HCT116 (cell line): ENCODE measurements around the gene CH25H. TPM values are rescaled to one million over a fixed set of nuclear protein-coding genes. Genes with fewer than 3 reads are reported as not detected.

Source experiments
- ATAC-seq: fragments of 200-7000 bp; cut with Tn5 transposase; 2 replicates; pipeline ENCODE4 v1.9.1; 2020; ENCODE audit warnings: mild to moderate bottlenecking, moderate library complexity
- BruUV-seq: library from RNA; stranded (reverse); fragments of 400-500 nt; replicated peaks from 2 replicates; lab custom pipeline; 2021; lab: Mats Ljungman, UMichigan
- CTCF ChIA-PET: fragments of 300-600 bp; sonication (Branson Sonifier 250); formaldehyde crosslinking; loops from one replicate; lab custom pipeline; 2021; ENCODE audit warnings: antibody characterized with exemption; lab: Charles Lee
- POLR2A ChIA-PET: fragments of 300-600, 350-600 bp; sonication (Branson Sonifier 250); formaldehyde crosslinking; loops from one replicate; lab custom pipeline; 2021; ENCODE audit warnings: antibody characterized with exemption; lab: Charles Lee
- RAD21 ChIA-PET, 2 experiments: fragments of 300-600 bp; sonication (Branson Sonifier 250); formaldehyde crosslinking; loops; one replicate each; lab custom pipeline; 2023; ENCODE audit warnings: low total read pairs in 2 of 2; ENCODE audit not compliant: uncharacterized antibody in 2 of 2, unreplicated experiment in 2 of 2, low non-redundant PET in 1 of 2; lab: Charles Lee
- DNase-seq: peaks from one replicate; pipeline ENCODE4 v3.0.0-alpha.2; 2010; ENCODE audit warnings: low read depth, low spot score
- H2AFZ ChIP-seq: fragments of 200-600 bp; shearing (Covaris generic), sonication (generic); 2 replicates; pipeline ENCODE4 v1.6.1; 2017; ENCODE audit warnings: low read depth, mixed run types, mixed read lengths, antibody characterized with exemption, low read length; ENCODE audit not compliant: poor library complexity, severe bottlenecking
- H3K27ac ChIP-seq: 2 replicates; pipeline ENCODE4 v1.5.1; 2012; ENCODE audit warnings: low read depth, low read length
- H3K27me3 ChIP-seq: fragments of 200-600 bp; sonication (generic); 2 replicates; pipeline ENCODE4 v1.6.1; 2016; ENCODE audit warnings: mixed run types, low read length, mixed read lengths; ENCODE audit not compliant: insufficient read depth
- H3K36me3 ChIP-seq, 2 experiments: fragments of 200-500 bp in 1 of 2; fragments of 200-600 bp in 1 of 2; sonication (Bioruptor generic) in 1 of 2; sonication (generic) in 1 of 2; 2 replicates each; pipeline versions ENCODE4 v1.5.1 to v1.6.1; 2014 to 2016; ENCODE audit warnings: low read length in 2 of 2, inconsistent platforms in 1 of 2, mixed read lengths in 1 of 2, mixed run types in 1 of 2; ENCODE audit not compliant: insufficient read depth in 2 of 2, control insufficient read depth in 1 of 2
- H3K4me1 ChIP-seq, 2 experiments: fragments of 200-600 bp in 1 of 2; sonication (generic) in 1 of 2; 2 replicates each; pipeline versions ENCODE4 v1.5.1 to v1.6.1; 2012 to 2017; ENCODE audit warnings: low read length in 2 of 2, inconsistent platforms in 1 of 2, mild to moderate bottlenecking in 1 of 2, mixed read lengths in 1 of 2, mixed run types in 1 of 2, moderate library complexity in 1 of 2; ENCODE audit not compliant: insufficient read depth in 2 of 2, control insufficient read depth in 1 of 2
- H3K4me2 ChIP-seq: fragments of 200-600 bp; sonication (generic); 2 replicates; pipeline ENCODE4 v1.6.1; 2017; ENCODE audit warnings: mixed run types, low read length, mixed read lengths
- H3K4me3 ChIP-seq, 2 experiments: fragments of 200-600 bp in 1 of 2; sonication (generic) in 1 of 2; replicated peaks in 1 of 2; 2 replicates each; pipeline ENCODE4 v1.5.1; 2011 to 2016; ENCODE audit warnings: low read length in 2 of 2, control low read depth in 1 of 2, low read depth in 1 of 2, mild to moderate bottlenecking in 1 of 2, mixed read lengths in 1 of 2, mixed run types in 1 of 2
- H3K79me2 ChIP-seq: fragments of 200-600 bp; sonication (generic); 2 replicates; pipeline ENCODE4 v1.6.1; 2017; ENCODE audit warnings: mild to moderate bottlenecking, mixed run types, low read length, moderate library complexity, mixed read lengths; ENCODE audit not compliant: insufficient read depth
- H3K9ac ChIP-seq: fragments of 200-600 bp; sonication (generic); 2 replicates; pipeline ENCODE4 v1.6.1; 2016; ENCODE audit warnings: low read length, mixed read lengths
- H3K9me2 ChIP-seq: fragments of 200-600 bp; sonication (generic), shearing (Covaris generic); 2 replicates; pipeline ENCODE4 v1.6.1; 2017; ENCODE audit warnings: mixed run types, mild to moderate bottlenecking, moderate library complexity; ENCODE audit not compliant: insufficient read depth
- H3K9me3 ChIP-seq, 2 experiments: fragments of 200-500 bp in 1 of 2; fragments of 200-600 bp in 1 of 2; sonication (Bioruptor generic) in 1 of 2; sonication (generic) in 1 of 2; 2 replicates each; pipeline ENCODE4 v1.6.1; 2014 to 2017; ENCODE audit warnings: low read length in 2 of 2, mixed read lengths in 2 of 2, inconsistent platforms in 1 of 2, low read depth in 1 of 2, mild to moderate bottlenecking in 1 of 2, mixed run types in 1 of 2, moderate library complexity in 1 of 2; ENCODE audit not compliant: control insufficient read depth in 1 of 2, insufficient read depth in 1 of 2
- H4K20me1 ChIP-seq: fragments of 200-600 bp; sonication (generic), shearing (Covaris generic); 2 replicates; pipeline ENCODE4 v1.6.1; 2017; ENCODE audit warnings: mixed run types, mild to moderate bottlenecking, moderate library complexity; ENCODE audit not compliant: insufficient read depth
- ATF3 ChIP-seq: IDR thresholded peaks from 2 replicates; pipeline ENCODE4 v1.6.1; 2012
- CBX3 ChIP-seq: IDR thresholded peaks from 2 replicates; pipeline ENCODE4 v1.6.1; 2012; ENCODE audit warnings: low read depth
- EGR1 ChIP-seq: IDR thresholded peaks from 2 replicates; pipeline ENCODE4 v1.6.1; 2012; ENCODE audit warnings: low read depth
- EZH2 ChIP-seq: fragments of 200-600 bp; sonication (generic); IDR thresholded peaks from 2 replicates; pipeline ENCODE4 v1.6.1; 2017; ENCODE audit warnings: antibody characterized with exemption, mixed run types
- EZH2phosphoT487 ChIP-seq: fragments of 200-600 bp; IDR thresholded peaks from 2 replicates; pipeline ENCODE4 v1.6.1; 2018; ENCODE audit warnings: antibody characterized with exemption, borderline replicate concordance
- FOSL1 ChIP-seq: IDR thresholded peaks from 2 replicates; pipeline ENCODE4 v1.6.1; 2012; ENCODE audit warnings: low read depth
- JUND ChIP-seq: IDR thresholded peaks from 2 replicates; pipeline ENCODE4 v1.6.1; 2012
- MAX ChIP-seq: IDR thresholded peaks from 2 replicates; pipeline ENCODE4 v1.6.1; 2012
- POLR2A ChIP-seq: IDR thresholded peaks from 2 replicates; pipeline ENCODE4 v1.7.0; 2011; ENCODE audit warnings: borderline replicate concordance; ENCODE audit not compliant: insufficient read depth, insufficient read length; ENCODE audit errors: extremely low read depth
- POLR2AphosphoS5 ChIP-seq: IDR thresholded peaks from 2 replicates; pipeline ENCODE4 v1.6.1; 2011; ENCODE audit warnings: mild to moderate bottlenecking, low read depth, low read length, moderate library complexity
- REST ChIP-seq: IDR thresholded peaks from 2 replicates; pipeline ENCODE4 v1.6.1; 2012; ENCODE audit warnings: low read depth
- SP1 ChIP-seq: IDR thresholded peaks from 2 replicates; pipeline ENCODE4 v1.6.1; 2012; ENCODE audit warnings: low read depth
- TCF7L2 ChIP-seq: IDR thresholded peaks from 2 replicates; pipeline ENCODE4 v1.7.0; 2011; ENCODE audit warnings: borderline replicate concordance, inconsistent platforms; ENCODE audit not compliant: insufficient read depth, insufficient read length; ENCODE audit errors: extremely low read depth
- YY1 ChIP-seq: IDR thresholded peaks from 2 replicates; pipeline ENCODE4 v1.6.1; 2011; ENCODE audit warnings: low read length, low read depth, moderate library complexity, mild to moderate bottlenecking; ENCODE audit not compliant: insufficient replicate concordance; ENCODE audit errors: extremely low read depth
- ZBTB33 ChIP-seq: IDR thresholded peaks from 2 replicates; pipeline ENCODE4 v1.6.1; 2011; ENCODE audit warnings: mild to moderate bottlenecking, low read length, moderate library complexity; ENCODE audit not compliant: insufficient replicate concordance; ENCODE audit errors: extremely low read depth
- ZNF274 ChIP-seq: fragments of 200-500 bp; sonication (Bioruptor generic); IDR thresholded peaks from 2 replicates; pipeline ENCODE4 v1.6.1; 2014; ENCODE audit warnings: mild to moderate bottlenecking, low read depth, low read length, inconsistent platforms
- intact Hi-C: fragments of 100-400 bp; cut with micrococcal nuclease; formaldehyde crosslinking; loops from 2 replicates; pipeline ENCODE4 v1.10.0; 2022
- total RNA-seq: library from RNA; stranded (reverse); gene quantifications from one replicate; pipeline ENCODE4 v1.2.1, GENCODE V29; 2021; ENCODE audit not compliant: unreplicated experiment

The CH25H gene
- total RNA-seq, 1 experiment from 2014 or later, result not detected

- Histone ChIP-seq H3K27me3 (no peaks in the 10 kb centered on the region), H4K20me1 (no peaks in the 10 kb centered on the region), H3K79me2 (no peaks in the 10 kb centered on the region), H3K9me3 (no peaks in the 10 kb centered on the region), H3K36me3 (no peaks in the 10 kb centered on the region), H3K4me1 (no peaks in the 10 kb centered on the region), H3K4me3 (no peak overlapping the region), H3K27ac (no peak overlapping the region), H3K4me2 (no peak overlapping the region), H3K9ac (no peak overlapping the region), H3K9me2 (no peaks in the 10 kb centered on the region), H2AFZ (no peak overlapping the region)
- ChIA-PET RAD21 (no interaction called here), CTCF (interaction anchor here (0.9 to 1.2 kb wide), 2 partner anchors 182 to 224 kb away, joined by 3 read pairs; no protein-coding TSS in a partner anchor), POLR2A (no interaction called here)
- DNase-seq (no peak), ATAC-seq (no peak)
- no TSS peak for BruUV-seq
- TF ChIP-seq SP1, result no peak
- TF ChIP-seq EZH2, result no peak
- TF ChIP-seq MAX, result no peak
- TF ChIP-seq YY1, result no peak
- no peak for TF ChIP-seq ATF3
- no peak for TF ChIP-seq POLR2AphosphoS5
- TF ChIP-seq FOSL1, result no peak
- TF ChIP-seq JUND, result no peak
- no peak for TF ChIP-seq EZH2phosphoT487
- TF ChIP-seq ZNF274, result no peak
- TF ChIP-seq ZBTB33, result no peak
- TF ChIP-seq REST, result no peak
- no peak for TF ChIP-seq TCF7L2
- TF ChIP-seq POLR2A, result no peak
- TF ChIP-seq CBX3, result no peak
- TF ChIP-seq EGR1, result no peak
- intact Hi-C loops, result no loop called here
Observed at GRCh38 chr10:89210794-89211425, 3.8 kb upstream of the CH25H start.
